Subcutaneous abdominal adipose tissue (tissue), 5 donors: ENCODE measurements around the gene XRCC5.

Experiments used
- H3K27ac ChIP-seq: one replicate; pipeline ENCODE4 v1.7.0; 2013; ENCODE audit warnings: low read depth, mild to moderate bottlenecking, inconsistent platforms, low read length, moderate library complexity
- H3K27me3 ChIP-seq, 5 donors: one replicate each; pipeline ENCODE4 v1.7.0; 2013; ENCODE audit warnings: low read length in 5 of 5, inconsistent platforms in 1 of 5; ENCODE audit not compliant: control insufficient read depth in 5 of 5, insufficient read depth in 4 of 5
- H3K36me3 ChIP-seq, 5 donors: one replicate each; pipeline ENCODE4 v1.7.0; 2013; ENCODE audit warnings: low read length in 5 of 5; ENCODE audit not compliant: control insufficient read depth in 5 of 5, insufficient read depth in 5 of 5
- H3K4me1 ChIP-seq, 5 donors: one replicate each; pipeline ENCODE4 v1.7.0; 2013; ENCODE audit warnings: low read length in 5 of 5, mild to moderate bottlenecking in 3 of 5, moderate library complexity in 1 of 5; ENCODE audit not compliant: control insufficient read depth in 5 of 5, insufficient read depth in 5 of 5
- H3K4me3 ChIP-seq, 5 donors: one replicate each; pipeline ENCODE4 v1.7.0; 2013; ENCODE audit warnings: low read length in 5 of 5, low read depth in 1 of 5
- H3K9ac ChIP-seq, 5 donors: one replicate each; pipeline ENCODE4 v1.7.0; 2013; ENCODE audit warnings: low read length in 5 of 5, mild to moderate bottlenecking in 4 of 5, moderate library complexity in 3 of 5
- H3K9me3 ChIP-seq, 5 donors: one replicate each; pipeline ENCODE4 v1.7.0; 2013; ENCODE audit warnings: low read length in 5 of 5; ENCODE audit not compliant: control insufficient read depth in 5 of 5
- donor health status: healthy.
- donor health status: healthy.
- donor health status: healthy.
- donor health status: healthy.
- donor health status: healthy.

Gene XRCC5

GRCh38 chr2:216083464-216084281 lies 25.5 kb upstream of the XRCC5 start:
- H3K27ac ChIP-seq, result no peak overlapping the region
- no peak overlapping the region for H3K9ac ChIP-seq

GRCh38 chr2:216084547-216084946 lies 24.6 kb upstream of the XRCC5 start:
- Histone ChIP-seq H3K36me3 (no peaks in the 10 kb centered on the region), H3K9ac (no peak overlapping the region), H3K4me3 (no peak overlapping the region), H3K27ac (no peak overlapping the region), H3K9me3 (no peaks in the 10 kb centered on the region), H3K4me1 (peaks cover 1 to 20% (median 16%) of the 10 kb centered on the region in 5 donors), H3K27me3 (no peaks in the 10 kb centered on the region)

More at GRCh38 chr2:216083464-216084281, 25.5 kb upstream of the XRCC5 start:
- H3K27me3 ChIP-seq, result no peaks in the 10 kb centered on the region
- no peaks in the 10 kb centered on the region for H3K36me3 ChIP-seq
- H3K9me3 ChIP-seq, result no peaks in the 10 kb centered on the region
- peaks cover 1 to 20% (median 16%) of the 10 kb centered on the region in 5 donors for H3K4me1 ChIP-seq
- no peak overlapping the region for H3K4me3 ChIP-seq

- H3K27me3 ChIP-seq, result no peaks in the 10 kb centered on the region
- no peaks in the 10 kb centered on the region for H3K36me3 ChIP-seq
- H3K9ac ChIP-seq, result no peak overlapping the region
- H3K4me1 ChIP-seq, result peaks cover 1 to 10% (median 9%) of the 10 kb centered on the region in 5 donors
- H3K9me3 ChIP-seq, result no peaks in the 10 kb centered on the region
- no peak overlapping the region for H3K27ac ChIP-seq
- H3K4me3 ChIP-seq, result no peak overlapping the region
Observed at GRCh38 chr2:216086207-216086893, 22.8 kb upstream of the XRCC5 start.

DNA sequence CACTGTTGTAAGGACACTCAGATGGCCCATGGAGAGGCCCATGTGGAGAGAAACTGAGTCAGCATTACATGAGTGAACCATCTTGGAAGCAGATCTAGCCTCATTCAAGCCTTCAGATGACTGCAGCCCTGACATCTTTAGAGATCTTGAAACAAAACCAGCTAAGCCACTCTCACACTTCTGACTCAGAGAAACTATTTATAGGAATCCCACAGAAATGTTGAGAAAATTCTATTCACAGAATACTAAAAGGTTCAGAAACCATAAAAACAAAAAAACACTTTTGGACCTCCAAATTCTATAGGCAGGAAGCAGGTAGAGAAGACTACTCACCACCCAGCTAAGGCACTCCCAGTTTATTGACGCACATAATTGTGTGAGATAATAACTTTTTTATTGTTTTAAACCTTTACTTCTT lies 18.8 kb upstream of the XRCC5 start:
- Histone ChIP-seq H3K36me3 (no peaks in the 10 kb centered on the region), H3K9me3 (no peaks in the 10 kb centered on the region), H3K4me1 (no peaks in the 10 kb centered on the region), H3K4me3 (no peak overlapping the region), H3K9ac (no peak overlapping the region), H3K27me3 (no peaks in the 10 kb centered on the region), H3K27ac (no peak overlapping the region)

GRCh38 chr2:216092646-216093045 lies 16.5 kb upstream of the XRCC5 start:
- no peaks in the 10 kb centered on the region for H3K9me3 ChIP-seq

GRCh38 chr2:216094701-216095100 lies 14.4 kb upstream of the XRCC5 start:
- H3K36me3 ChIP-seq, result peaks cover 0 to 2% (median 0%) of the 10 kb centered on the region in 5 donors
- H3K27me3 ChIP-seq, result no peaks in the 10 kb centered on the region
- no peak overlapping the region for H3K4me3 ChIP-seq
- no peaks in the 10 kb centered on the region for H3K9me3 ChIP-seq
- no peak overlapping the region for H3K9ac ChIP-seq
- H3K27ac ChIP-seq, result no peak overlapping the region
- H3K4me1 ChIP-seq, result no peaks in the 10 kb centered on the region

More at GRCh38 chr2:216092646-216093045, 16.5 kb upstream of the XRCC5 start:
- no peak overlapping the region for H3K4me3 ChIP-seq
- no peaks in the 10 kb centered on the region for H3K4me1 ChIP-seq
- H3K9ac ChIP-seq, result no peak overlapping the region
- H3K27me3 ChIP-seq, result no peaks in the 10 kb centered on the region
- H3K36me3 ChIP-seq, result no peaks in the 10 kb centered on the region
- H3K27ac ChIP-seq, result no peak overlapping the region

DNA sequence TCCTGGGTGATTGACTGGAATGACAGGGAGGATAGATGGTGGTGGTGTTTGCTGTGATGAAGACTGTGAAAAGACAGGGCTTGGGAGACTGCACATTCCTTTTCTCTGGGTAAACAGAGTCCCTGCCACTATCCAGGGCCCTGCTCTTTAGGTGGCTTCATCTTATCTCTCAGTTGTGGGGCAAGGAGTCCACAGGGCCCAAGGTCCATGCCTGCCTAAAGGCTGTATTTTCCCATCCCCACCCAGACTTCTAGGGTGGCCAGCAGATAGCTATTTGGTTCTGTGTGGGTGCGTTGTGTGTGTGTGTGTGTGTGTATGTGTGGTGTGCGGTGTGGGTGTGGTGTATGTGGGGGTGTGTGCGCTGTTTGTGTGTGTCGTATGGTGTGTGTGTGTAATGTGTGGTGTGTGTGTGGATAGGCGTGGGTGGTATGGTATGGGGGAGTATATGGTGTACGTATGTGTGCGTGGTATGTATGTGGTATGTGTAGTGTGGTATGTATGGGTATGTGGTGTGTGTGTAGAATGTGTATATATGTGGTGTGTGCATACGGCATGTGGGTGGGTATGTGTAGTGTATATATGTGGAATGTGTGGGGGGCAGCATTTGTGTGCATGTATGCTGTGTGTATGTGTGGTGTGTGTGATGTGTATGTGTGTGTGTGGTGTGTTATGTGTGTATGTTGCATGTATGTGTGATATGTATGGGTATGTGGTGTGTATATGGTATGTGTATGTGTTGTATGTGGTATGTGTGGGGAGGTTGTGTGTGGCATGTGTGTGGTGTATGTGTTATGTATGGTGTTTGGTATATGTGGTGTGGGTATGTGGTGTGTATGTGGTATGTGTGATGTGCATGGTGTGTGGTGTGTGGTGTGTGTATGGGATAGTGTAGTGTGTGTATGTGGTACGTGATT lies 10.5 kb upstream of the XRCC5 start:
- peaks cover 0 to 10% (median 5%) of the 10 kb centered on the region in 5 donors for H3K36me3 ChIP-seq
- no peak overlapping the region for H3K4me3 ChIP-seq
- no peaks in the 10 kb centered on the region for H3K9me3 ChIP-seq
- no peak overlapping the region for H3K27ac ChIP-seq
- no peak overlapping the region for H3K9ac ChIP-seq
- no peaks in the 10 kb centered on the region for H3K27me3 ChIP-seq
- no peaks in the 10 kb centered on the region for H3K4me1 ChIP-seq

- H3K36me3 ChIP-seq, result peaks cover 0 to 10% (median 5%) of the 10 kb centered on the region in 5 donors
- no peak overlapping the region for H3K27ac ChIP-seq
- no peaks in the 10 kb centered on the region for H3K4me1 ChIP-seq
- no peaks in the 10 kb centered on the region for H3K27me3 ChIP-seq
- no peaks in the 10 kb centered on the region for H3K9me3 ChIP-seq
- H3K9ac ChIP-seq, result no peak overlapping the region
- H3K4me3 ChIP-seq, result no peak overlapping the region
Observed at GRCh38 chr2:216101109-216101508, 8.0 kb upstream of the XRCC5 start.

DNA sequence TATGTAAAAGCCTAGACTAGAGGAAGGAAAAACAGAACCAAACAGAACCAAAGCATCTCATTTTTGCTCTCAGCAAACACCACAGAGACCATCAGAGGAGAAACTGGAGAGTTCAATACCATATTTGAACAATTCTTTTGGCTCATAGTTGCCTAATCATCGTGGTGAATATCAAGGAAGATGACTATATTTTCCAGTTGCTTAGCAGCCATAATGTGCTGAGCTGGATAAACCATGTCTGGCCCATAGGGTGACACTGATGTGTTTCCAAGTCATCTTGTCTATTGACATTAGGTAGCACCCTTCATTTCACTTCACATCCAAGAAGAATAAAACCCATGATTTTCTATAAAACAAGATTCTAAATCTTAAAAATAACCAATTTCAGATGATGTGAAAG lies 5.9 kb upstream of the XRCC5 start:
- Histone ChIP-seq H3K4me1 (peaks cover 0 to 8% (median under 1%) of the 10 kb centered on the region in 5 donors), H3K9me3 (no peaks in the 10 kb centered on the region), H3K4me3 (no peak overlapping the region), H3K9ac (no peak overlapping the region), H3K36me3 (peaks cover 0 to 10% (median 5%) of the 10 kb centered on the region in 5 donors), H3K27ac (no peak overlapping the region), H3K27me3 (no peaks in the 10 kb centered on the region)
